GM21390 (cell line): ENCODE data around the gene FAM3D.
"Not testable (repeated sequence)": the region's sequence is repeated elsewhere in the genome, so short reads cannot be mapped to it uniquely, and the experiment has no call there.

Source experiments
- ATAC-seq: cut with Tn5 transposase; IDR thresholded peaks from one replicate; pipeline ENCODE4 v1.9.1; 2021; ENCODE audit not compliant: unreplicated experiment

FAM3D gene, protein sequence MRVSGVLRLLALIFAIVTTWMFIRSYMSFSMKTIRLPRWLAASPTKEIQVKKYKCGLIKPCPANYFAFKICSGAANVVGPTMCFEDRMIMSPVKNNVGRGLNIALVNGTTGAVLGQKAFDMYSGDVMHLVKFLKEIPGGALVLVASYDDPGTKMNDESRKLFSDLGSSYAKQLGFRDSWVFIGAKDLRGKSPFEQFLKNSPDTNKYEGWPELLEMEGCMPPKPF

DNA sequence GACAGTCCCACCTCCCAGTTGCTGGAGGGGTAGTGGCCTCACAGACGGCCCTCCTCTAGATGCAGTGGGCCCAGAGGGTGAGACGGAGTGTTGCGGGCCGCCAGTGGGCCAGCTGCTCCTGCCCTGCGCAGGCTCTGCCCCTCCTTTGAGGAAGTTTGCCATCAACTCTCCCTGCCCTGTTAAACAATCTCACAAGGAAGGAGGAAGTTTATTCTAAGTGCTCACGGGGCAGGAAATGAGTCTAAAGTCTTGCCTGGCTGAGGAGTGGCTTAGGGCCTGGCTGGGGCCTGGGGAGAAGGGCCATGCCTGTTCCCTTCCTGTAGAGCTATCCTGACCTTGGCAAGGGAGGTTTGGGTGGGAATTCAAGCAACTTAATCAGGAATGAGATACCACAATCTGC lies at the start of gene FAM3D:
TSS of gene FAM3D (minus strand) at position 92 of the 400 bp plus-strand sequence. CDS start 11,211 bp downstream, outside the sequence.
- no peak for ATAC-seq

DNA sequence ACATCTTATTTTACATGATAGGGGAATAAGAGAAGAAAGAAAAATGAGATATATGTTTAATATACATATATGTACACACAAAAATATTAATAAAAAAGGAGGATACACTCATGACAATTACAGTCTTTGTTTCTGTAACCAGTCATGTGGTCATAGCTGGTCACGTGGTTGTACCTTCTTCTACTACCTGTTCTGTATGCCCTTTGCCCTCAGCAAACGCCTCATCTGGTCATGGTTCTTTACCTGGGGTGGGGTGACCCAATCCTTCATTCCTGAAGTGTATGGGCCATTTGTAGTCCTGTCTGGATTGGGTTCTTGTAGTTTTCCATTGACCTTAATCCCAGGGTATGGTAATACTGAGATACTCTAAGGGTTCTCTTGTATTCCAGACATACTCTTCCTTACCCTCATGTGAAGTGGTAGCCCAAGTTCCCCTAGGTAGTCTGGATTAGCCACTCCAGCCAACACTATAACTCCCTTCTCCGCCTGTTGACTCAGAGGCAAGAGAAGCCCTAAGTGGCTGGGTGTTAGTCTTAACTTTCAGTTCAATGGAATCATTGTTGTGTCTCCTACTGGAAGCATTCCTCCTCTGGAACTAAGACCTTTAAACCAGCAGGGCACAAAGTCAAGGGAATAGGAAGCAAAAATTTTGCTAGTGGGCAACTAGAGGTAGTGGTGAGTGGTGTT lies 47.3 kb upstream of the FAM3D start:
- no peak for ATAC-seq

DNA sequence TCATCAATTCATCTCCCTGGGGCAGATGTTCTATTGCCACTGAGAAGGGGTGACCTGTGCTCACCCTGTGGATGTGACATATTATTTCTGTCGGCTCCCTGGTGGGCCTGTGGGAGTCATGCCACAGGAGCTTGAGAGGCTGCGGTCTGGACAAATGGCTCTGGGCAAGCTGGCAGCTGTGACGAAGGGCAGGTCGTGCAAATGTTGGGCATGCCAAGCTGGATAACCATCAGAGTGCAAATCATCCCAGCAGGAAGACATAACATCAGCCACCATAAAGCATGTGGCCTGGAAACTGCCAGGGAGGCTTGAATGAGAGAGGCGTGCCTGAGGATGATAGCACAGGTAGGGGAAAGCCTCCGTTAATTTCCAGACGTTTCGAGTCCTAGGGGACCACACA lies 45.3 kb upstream of the FAM3D start:
- ATAC-seq = no peak

DNA sequence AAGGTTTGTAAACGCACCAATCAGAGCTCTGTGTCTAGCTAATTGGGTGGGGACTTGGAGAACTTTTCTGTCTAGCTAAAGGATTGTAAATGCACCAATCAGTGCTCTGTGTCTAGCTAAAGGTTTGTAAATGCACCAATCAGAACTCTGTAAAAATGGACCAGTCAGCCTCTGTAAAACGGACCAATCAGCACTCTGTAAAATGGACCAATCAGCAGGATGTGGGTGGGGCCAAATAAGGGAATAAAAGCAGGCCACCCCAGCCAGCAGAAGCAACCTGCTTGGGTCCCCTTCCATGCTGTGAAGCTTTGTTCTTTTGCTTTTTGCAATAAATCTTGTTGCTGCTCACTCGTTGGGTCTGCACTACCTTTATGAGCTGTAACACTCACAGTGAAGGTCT lies 42.4 kb upstream of the FAM3D start:
- ATAC-seq = not testable (repeated sequence)

DNA sequence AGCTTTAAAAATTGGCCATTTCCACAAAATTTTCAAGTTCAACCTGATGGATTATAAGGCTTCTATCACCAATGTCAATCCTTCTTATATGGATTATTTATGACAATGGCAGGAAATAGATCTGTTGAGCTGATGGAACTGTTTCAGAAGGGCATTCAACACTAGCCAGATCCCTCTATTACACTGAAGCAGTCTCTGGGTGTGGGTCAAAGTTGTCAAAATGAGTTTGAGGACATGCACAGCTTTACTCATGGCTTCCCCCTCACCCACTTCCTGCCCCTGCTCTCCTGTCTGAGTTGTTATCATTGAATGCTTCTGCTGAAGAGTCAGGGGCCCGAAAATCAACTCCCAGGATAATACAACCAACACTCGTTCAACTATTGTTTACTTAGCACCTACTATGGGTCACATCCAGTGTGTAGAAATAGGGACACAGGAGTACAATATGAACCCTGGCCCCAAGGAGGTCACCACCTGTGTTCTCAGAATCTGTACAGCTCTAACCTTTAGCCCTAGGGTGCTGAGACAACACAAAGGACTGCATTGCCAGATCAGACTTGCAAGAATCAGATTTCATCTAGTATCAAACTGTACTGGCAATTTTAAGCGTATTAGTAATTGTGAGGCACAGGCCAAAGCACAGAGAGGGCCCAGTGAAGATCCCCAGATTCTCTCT lies 41.7 kb upstream of the FAM3D start:
- no peak for ATAC-seq

DNA sequence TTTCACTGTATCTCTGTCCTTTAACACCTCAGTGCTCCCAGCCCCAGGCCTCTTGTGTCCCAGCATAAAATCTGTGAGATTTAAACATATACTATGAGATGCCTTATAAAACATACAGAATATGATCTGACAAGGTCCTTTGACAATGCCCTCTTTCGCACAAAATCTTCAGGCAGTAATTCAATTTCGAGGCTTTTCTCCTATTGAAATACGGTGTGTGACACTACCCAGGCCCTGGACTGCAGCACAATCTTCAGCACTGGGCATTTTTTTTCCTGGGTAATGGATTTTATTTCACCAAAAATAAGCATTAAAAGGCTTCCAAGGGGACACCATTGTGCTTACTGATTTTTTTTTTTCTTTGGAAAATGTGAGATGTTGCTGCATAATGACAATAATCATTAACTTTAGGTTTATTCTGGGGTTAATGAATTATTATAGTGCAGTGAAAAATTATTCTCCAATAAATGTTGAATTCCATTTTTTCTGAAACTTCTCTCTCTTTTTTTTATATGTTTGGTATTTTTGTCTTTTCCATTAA lies 40.9 kb upstream of the FAM3D start:
- no peak for ATAC-seq

DNA sequence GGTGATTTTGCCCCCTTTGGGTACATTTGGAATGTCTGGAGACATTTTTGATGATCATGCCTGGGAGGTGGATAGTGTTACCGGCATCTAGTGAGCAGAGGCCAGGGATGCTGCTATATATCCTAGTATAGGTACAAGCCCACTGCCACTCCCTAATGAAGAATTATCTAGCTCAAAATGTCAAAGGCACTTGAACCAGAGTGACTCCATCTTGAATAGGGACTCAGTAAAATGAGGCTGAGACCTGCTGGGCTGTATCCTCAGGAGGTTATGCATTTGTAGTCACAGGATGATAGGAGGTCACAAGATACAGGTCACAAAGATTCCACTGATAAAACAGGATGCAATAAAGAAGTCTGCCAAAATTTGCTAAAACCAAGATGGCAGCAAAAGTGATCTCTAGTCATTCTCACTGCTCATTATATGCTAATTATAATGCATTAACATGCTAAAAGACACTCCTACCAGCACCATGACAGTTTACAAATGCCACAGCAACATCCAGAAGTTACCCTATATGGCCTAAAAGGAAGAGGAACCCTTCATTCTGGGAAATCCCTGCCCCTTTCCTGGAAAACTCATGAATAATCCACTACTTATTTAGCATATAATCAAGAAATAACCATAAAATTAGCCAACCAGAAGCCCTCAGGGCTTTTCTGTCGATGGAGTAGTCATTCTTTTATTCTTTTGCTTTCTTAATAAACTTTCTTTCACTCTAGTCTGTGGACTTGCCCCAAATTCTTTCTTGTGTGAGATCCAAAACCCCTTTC lies 40.0 kb upstream of the FAM3D start:
- ATAC-seq = no peak

DNA sequence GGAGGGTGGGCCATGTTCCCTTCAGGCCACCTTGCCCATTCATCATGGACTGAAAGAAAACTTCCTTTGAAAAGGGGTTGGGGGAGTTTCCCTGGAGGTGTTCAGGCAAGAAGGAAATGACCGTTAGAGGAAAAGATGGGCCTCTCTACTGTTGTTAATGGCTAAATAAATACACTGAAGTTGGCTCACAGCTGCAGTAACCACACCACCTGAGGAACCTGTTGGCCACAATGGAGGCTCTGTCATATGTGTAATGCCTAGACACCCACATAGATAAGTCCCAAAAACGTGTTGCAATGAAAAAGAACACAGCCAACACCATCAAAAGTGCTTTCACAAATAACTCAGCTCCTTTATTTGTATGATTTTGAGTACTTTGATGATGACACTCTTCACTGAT lies 38.2 kb upstream of the FAM3D start:
- no peak for ATAC-seq

DNA sequence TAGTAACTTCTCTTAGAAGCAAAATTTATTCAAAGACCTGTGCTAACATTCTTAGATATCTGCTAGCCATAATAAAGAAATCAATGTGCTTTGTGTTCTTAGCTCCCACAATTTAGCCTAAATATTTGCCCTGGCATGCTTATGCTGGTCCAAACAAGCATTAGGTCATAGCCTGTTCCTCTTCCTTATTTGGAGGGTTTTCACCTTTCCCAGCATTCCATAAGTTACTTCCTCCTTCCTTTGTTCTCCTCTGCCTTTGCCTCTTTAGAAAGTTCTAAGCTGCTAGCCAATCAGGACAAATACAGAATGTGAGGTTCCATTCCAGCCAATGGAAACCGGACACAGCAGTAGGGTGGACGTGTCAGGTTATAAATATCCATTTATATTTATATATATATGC lies 37.7 kb upstream of the FAM3D start:
- not testable (repeated sequence) for ATAC-seq

DNA sequence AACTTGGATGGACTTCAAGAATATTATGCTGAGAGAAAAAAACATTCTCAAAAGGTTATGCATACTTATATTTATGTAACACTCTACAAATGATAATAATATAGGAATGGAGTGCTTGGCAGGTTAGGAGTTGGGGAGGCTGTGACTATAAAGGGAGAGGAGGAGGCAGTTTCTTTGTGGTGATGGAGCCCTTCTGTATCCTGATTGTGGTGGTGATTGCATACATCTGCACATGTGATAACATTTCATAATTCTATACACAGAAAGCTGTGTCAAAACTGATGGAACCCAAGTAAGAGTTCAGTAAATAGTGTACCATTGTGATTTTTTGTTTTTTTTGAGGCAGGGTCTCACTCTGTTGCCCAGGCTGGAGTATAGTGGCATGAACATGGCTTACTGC lies 31.7 kb upstream of the FAM3D start:
- no peak for ATAC-seq

DNA sequence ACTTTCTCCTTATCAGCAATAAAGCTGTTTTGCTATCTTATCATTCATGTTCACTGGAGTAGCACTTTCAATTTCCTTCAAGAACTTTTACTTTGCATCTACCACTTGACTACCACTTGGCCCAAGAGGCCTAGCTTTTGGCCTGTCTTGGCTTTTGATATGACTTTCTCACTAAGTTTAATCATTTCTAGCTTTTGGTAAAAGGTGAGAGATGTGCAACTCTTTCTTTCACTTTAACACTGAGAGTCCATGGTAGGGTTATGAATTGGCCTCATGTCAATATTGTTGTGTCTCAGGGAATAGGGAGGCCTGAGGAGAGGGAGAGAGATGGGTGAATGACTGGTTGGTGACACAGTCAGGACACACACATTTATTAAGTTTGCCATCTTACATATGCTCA lies 31.0 kb upstream of the FAM3D start:
- no peak for ATAC-seq

DNA sequence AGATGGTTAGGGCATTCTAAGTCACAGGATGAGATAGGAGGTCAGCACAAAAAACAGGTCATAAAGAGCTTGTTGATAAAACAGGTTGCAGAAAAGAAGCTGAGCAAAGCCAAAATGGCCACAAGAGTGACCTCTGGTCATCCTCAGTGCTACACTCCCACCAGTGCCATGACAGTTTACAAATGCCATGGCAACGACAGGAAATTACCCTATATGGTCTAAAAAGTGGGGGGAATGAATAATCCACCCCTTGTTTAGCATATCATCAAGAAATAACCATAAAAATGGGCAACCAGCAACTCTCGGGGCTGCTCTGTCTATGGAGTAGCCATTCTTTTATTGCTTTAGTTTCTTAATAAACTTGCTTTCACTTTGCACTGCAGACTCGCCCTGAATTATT lies 30.2 kb upstream of the FAM3D start:
- ATAC-seq = not testable (repeated sequence)

DNA sequence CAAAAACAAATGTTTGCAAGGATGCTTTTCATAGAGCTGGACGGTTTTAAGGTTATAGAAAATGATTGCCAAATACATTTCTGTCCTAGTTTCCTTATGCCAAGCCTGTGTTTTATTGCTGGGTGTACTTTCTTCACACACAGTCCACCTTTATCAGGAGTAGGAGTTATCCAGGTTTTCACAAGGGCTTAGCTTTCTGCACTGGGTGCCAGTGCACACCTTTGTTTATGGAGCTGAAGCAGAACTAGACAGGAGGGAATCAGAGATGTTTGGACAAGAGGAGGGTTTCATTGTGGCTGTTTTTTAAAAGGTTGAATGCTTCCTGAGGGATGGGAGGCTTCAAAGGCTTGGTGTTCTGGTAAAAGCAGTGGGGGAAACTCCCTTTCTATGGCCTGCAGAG lies 29.5 kb upstream of the FAM3D start:
- no peak for ATAC-seq

DNA sequence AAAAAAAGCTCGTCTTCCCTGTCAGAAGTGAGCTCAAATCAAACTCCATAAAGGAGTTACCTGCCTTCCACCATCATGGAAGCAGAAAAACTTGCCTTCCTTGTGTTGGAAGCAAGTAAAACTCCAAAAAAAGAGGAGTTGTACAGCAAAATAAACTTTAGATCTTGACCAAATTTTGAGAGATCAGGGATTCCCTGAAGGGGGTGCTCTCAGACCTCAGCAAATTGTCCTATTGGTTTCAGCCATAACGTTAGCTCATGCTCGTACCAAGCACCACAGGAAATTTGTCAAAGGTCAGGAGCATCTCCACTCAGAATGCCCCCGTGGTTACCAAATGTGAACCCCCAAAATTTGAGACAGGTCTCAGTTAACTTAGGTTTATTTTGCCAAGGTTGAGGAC lies 28.7 kb upstream of the FAM3D start:
- not testable (repeated sequence) for ATAC-seq

DNA sequence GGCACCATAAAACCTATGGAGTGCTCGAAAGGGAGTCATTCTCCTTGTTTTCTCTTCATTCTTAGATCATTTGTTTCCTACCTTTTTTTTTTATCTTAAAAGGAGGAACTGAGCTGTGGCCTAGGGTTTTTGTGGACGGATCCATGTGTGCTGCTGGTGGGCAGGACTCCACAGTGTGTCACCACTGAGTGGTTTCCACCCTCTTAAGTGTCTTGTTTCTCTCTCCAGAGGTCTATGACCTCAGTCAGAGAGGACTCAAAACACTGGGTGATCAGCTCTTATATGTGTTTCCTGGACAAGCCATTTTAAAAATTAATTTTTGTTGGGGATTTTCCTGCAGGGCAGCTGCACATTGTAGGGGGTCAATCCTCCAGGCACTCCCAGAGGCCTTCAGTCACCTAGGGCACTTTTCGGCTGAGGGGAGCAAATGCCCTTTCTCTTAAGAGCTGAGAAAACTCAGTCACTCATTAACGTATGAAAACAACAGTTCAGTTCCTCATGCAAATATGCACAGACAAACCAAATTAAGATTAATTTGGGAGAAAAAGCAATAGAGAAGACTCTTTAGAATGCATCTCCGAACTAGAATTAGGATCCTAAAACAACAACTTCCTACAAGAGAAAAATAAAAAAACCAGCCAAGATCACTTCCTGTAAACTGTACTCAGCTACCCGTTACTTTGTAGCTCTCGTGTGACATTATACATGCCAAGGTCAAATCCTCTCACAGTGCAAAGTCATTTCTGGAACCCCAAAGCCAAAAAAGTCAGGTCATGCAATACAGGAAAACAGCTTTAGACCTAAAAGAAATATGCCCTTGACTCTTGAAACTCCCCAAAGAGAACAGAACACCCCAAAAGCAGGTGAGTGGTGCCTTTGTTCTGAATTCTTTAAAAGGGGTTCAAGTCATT lies 27.6 kb upstream of the FAM3D start:
- no peak for ATAC-seq

DNA sequence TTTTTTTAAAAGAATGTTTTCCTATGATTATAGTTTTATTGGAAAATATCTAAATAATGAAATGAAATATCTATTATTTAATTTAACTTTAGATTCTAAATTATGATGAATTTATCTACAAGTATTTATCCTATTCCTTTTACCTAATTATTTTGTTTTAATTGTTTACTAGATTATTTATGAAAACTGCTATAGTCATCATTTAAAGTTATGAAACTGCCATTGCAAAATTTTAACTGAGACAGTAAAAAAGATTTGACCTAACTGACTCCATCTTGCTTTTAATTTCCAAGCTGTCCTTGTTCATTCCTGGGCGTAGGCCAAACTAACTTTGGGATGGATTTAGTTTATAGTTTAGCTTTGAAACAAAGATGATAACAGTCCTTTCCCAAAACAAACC lies 25.9 kb upstream of the FAM3D start:
- ATAC-seq = no peak

DNA sequence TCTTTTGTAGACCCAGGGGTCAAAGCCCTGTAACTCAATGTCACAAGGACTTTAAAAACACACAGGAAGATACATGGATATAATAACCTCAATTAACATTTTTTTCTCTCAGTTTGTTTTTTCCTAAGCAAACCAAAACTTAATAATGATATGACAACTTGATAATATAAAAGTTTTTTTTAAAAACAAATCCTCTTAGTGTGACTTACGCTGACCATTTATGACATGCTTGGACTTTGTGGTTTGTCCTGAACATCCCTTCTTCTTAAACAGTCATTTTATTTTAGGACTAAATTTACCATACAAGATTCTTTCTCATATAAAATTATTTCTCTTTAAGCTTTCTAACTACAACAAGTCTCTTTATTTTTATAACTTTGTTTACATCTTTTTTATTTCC lies 25.4 kb upstream of the FAM3D start:
- no peak for ATAC-seq

DNA sequence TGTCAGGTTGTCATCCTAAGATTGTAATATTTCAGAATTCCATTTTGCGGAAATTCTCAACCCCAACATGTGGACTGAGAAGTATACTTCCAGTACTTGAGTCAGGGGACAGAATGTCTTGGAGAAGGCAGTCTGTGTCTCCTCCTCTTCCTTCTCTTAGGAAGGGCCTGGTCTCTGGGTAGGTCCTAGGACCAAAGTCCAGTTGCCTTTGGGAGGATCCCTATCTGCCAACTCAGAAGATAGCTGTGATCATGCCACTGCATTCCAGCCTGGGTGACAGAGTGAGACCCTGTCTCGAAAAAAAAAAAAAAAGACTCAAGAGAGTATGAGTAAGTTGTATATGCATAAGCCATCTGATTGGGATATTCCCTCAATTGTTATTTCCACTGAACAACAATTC lies 23.9 kb upstream of the FAM3D start:
- ATAC-seq = no peak

DNA sequence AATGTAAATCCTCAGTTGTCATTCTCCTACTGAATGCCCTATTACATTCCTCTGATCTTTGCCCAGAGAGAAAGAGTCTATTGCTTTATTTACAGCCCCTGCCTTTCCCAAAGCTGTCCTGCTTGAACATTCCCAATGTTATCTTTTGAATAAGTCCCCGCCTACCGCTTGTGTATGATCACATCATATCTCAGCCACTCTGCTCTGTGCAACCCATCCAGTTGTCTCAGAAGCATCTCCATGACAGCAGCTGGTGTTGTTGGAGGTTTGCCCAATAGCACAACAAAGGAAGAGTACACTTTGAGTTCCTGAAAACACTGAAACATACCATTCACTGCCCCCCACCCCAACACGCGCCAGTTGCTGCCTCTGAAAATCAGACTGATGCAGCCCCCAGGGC lies 22.0 kb upstream of the FAM3D start:
- no peak for ATAC-seq

DNA sequence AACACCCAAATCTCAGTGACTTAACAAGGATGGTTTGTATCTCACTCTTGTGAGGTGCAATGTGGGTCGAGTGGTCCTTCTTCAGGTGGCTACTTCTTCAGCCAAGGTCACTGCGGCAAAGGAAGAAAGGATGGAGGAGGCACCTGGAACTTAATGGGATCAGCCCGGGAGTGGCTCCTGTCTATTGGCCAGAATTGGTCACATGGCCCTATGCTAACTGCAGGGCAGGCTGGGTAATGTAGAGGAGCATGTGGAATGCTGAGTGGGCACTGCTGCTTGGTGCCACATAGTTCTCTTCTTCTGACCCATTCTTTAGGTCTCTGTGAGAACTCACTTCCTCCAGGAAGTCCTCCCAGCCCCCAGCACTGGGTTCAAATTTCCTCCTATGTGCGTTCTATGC lies 20.3 kb upstream of the FAM3D start:
- no peak for ATAC-seq
